ENCODE data around the gene AXIN1.
"Not testable (repeated sequence)": the region's sequence is repeated elsewhere in the genome, so short reads cannot be mapped to it uniquely, and the experiment has no call there.

AXIN1 gene

GRCh38 chr16:370443-370842, 17.9 kb upstream of the AXIN1 start, which contains the start of gene MRPL28:
Gene MRPL28, minus strand, starts transcription at chr16:370538. Its CDS starts 320 bp downstream, at chr16:370218.
- DNase-seq (ENCODE audit: low spot score), result peak; percentile 98

- peak; percentile 43 for DNase-seq (ENCODE audit: low spot score)
These were observed 17.4 kb upstream of the AXIN1 start for GRCh38 chr16:369866-370436.

- DNase-seq (ENCODE audit: low spot score), result no peak
These were observed 16.8 kb upstream of the AXIN1 start for GRCh38 chr16:369275-369865.

- no peak for DNase-seq (ENCODE audit: low spot score)
These were observed 16.1 kb upstream of the AXIN1 start for GRCh38 chr16:368388-369158.

- no peak for DNase-seq (ENCODE audit: low spot score)
These were observed 14.9 kb upstream of the AXIN1 start for GRCh38 chr16:367333-367903.

- no peak for DNase-seq (ENCODE audit: low spot score)
These were observed 14.0 kb upstream of the AXIN1 start for GRCh38 chr16:366476-366875.

GRCh38 chr16:364595-365491, 12.3 kb upstream of the AXIN1 start:
- DNase-seq (ENCODE audit: low spot score), result peak; percentile 49

GRCh38 chr16:363766-364490, 11.4 kb upstream of the AXIN1 start:
- DNase-seq (ENCODE audit: low spot score), result no peak

- no peak for DNase-seq (ENCODE audit: low spot score)
These were observed 10.7 kb upstream of the AXIN1 start for GRCh38 chr16:363110-363765.

- DNase-seq (ENCODE audit: low spot score), result not testable (repeated sequence)
These were observed 10.1 kb upstream of the AXIN1 start for GRCh38 chr16:362702-362999.

- peak; percentile 90 for DNase-seq (ENCODE audit: low spot score)
These were observed 9.6 kb upstream of the AXIN1 start for GRCh38 chr16:361872-362701.

GRCh38 chr16:361341-361871, 8.9 kb upstream of the AXIN1 start:
- no peak for DNase-seq (ENCODE audit: low spot score)

GRCh38 chr16:360698-361336, 8.3 kb upstream of the AXIN1 start:
- no peak for DNase-seq (ENCODE audit: low spot score)

- no peak for DNase-seq (ENCODE audit: low spot score)
These were observed 7.6 kb upstream of the AXIN1 start for GRCh38 chr16:359871-360697.

- DNase-seq (ENCODE audit: low spot score), result no peak
These were observed 6.7 kb upstream of the AXIN1 start for GRCh38 chr16:359067-359763.

GRCh38 chr16:356741-357140, 4.2 kb upstream of the AXIN1 start:
- no peak for DNase-seq (ENCODE audit: low spot score)

- no peak for DNase-seq (ENCODE audit: low spot score)
These were observed 2.5 kb upstream of the AXIN1 start for GRCh38 chr16:354971-355461.
